ENCODE results near the gene CDHR5.

The CDHR5 gene

DNA sequence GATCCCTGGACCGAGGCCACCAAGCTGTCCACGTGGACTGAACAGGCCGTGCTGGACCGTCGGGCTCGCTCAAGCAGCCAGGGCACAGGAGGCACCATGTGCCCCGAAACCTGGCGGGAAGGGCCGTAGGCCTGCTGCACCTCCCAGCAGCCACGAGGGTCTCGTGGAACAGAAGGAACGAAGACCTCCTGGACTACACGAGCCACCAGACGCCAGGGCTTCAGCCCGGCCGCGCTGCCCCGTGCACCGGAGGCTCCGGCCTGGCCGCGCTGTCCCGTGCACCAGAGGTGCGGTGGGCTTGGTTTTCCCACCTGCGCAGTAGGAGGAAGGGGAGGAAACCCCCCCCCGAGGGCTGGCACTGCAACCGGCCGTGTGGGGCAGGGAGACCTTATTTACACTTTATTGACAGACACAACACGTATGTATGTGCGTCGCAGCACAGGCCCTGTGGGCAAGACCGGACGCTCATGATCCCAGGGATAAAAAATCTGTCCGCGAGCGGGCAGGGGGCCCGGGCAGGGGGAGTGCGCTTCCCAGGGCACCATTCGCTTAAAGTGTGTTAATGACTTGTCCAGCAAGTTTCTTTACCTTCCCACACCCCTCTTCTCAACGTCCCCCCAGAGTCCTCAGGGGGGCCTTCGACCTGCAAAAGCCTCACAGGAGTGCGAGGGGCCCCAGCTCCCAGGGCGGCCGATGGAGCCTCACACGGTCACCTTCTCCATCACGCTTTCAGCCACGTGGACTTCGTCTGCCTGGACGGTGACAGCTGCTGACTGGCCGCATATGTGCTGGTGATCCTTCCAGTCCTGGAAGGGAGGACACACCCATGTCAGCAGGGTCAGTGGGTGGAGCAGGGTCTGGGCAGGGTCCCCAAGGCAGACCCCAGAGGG, 19.3 kb upstream of the CDHR5 start:
- DNase-seq = no peak

DNA sequence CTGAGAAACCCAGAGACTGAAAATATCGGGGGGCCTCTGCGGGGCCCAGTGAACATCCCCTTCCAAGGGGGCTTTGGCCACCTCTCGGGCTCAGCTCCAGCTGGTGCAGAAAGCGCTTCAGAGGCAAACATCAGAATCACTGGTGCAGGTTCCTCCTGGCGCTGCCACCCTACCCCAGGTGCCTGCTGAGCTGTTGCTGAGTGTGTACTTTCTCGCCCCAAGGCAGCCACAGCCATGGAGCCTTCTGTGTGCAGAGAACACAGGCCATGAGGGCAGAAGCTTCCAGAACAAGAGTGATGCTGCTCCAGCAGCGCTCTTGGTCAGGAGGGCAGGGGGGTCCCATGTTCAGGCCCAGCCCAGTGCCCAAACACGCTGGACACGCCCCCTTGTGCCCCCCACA, 18.6 kb upstream of the CDHR5 start:
- no peak for DNase-seq

DNA sequence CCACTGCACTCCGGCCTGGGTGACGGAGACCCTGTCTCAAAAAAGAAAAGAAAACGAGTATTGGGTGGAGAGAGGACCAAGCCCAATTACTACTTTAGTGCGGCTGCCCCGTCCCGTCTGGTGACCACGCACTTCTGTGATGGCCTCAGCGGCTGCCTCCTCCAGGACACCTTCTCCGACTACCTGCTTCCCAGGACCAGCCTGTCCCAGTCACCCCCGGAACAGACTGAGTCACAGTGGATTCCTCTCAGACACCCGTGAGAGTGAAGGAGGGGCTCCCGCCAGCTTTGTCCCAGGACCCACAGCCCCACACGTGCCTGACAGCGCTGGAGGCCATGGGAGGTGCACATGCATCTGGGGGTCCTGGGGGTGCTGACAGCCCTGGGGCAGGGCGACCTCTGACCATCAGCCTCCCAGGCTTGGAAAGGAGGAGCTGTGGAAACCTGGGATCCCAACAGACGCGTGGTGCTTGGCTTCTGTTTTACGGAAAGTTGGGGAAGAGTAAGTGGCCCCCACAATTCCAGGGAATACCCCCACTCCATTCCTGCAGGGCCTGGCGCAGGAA, 17.1 kb upstream of the CDHR5 start:
- no peak for DNase-seq

DNA sequence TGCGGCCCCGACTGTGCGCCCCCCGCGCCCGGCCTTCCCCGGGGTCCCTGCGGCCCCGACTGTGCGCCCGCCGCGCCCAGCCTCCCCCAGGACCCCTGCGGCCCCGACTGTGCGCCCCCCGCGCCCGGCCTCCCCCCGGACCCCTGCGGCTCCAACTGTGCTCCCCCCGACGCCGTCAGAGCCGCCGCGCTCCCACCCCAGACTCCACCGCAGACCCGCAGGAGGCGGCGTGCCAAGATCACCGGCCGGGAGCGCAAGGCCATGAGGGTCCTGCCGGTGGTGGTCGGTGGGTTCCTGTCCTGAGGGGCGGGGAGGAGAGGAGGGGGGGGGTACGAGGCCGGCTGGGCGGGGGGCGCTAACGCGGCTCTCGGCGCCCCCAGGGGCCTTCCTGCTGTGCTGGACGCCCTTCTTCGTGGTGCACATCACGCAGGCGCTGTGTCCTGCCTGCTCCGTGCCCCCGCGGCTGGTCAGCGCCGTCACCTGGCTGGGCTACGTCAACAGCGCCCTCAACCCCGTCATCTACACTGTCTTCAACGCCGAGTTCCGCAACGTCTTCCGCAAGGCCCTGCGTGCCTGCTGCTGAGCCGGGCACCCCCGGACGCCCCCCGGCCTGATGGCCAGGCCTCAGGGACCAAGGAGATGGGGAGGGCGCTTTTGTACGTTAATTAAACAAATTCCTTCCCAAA, 15.4 kb upstream of the CDHR5 start:
- no peak for DNase-seq

DNA sequence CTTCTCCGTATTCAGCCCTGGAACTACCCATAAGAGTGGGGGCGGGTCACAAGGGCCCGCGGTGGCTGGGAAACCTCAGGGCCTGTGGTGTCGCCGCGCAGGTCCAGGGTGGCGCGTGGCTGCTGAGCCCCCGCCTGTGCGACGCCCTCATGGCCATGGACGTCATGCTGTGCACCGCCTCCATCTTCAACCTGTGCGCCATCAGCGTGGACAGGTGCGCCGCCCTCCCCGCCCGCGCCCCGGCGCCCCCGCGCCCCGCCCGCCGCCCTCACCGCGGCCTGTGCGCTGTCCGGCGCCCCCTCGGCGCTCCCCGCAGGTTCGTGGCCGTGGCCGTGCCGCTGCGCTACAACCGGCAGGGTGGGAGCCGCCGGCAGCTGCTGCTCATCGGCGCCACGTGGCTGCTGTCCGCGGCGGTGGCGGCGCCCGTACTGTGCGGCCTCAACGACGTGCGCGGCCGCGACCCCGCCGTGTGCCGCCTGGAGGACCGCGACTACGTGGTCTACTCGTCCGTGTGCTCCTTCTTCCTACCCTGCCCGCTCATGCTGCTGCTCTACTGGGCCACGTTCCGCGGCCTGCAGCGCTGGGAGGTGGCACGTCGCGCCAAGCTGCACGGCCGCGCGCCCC, 14.7 kb upstream of the CDHR5 start:
- no peak for DNase-seq

DNA sequence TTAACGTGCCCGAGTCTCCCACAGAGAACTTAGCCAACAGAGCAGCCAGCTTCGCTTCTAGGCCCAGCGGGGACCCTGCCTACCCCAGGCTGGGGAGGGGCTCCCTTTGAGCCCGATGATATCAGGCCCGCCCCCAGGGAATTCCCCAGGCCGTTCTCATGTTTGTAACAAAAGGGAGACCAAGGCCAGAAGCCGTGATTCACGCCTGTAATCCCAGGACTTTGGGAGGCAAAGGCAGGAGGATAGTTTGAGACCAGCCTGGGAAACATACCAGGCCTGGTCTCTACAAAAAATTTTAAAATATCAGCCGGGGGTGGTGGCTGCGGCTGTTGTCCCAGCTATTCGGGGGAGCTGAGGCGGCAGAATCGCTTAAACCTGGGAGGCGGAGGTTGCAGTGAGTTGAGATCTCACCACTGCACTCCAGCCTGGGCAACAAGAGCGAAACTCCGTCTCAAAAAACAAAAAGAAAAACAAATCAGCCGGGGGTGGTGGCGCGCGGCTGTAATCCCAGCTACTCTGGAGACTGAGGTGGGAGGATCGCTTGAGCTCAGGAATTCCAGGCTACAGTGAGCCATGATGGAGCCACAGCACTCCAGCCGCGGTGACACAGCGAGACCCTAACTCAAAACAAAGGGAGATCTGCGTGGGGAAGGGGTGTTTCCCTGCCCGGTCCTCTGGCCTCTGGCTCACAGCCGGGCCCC, 14.0 kb upstream of the CDHR5 start:
- no peak for DNase-seq

DNA sequence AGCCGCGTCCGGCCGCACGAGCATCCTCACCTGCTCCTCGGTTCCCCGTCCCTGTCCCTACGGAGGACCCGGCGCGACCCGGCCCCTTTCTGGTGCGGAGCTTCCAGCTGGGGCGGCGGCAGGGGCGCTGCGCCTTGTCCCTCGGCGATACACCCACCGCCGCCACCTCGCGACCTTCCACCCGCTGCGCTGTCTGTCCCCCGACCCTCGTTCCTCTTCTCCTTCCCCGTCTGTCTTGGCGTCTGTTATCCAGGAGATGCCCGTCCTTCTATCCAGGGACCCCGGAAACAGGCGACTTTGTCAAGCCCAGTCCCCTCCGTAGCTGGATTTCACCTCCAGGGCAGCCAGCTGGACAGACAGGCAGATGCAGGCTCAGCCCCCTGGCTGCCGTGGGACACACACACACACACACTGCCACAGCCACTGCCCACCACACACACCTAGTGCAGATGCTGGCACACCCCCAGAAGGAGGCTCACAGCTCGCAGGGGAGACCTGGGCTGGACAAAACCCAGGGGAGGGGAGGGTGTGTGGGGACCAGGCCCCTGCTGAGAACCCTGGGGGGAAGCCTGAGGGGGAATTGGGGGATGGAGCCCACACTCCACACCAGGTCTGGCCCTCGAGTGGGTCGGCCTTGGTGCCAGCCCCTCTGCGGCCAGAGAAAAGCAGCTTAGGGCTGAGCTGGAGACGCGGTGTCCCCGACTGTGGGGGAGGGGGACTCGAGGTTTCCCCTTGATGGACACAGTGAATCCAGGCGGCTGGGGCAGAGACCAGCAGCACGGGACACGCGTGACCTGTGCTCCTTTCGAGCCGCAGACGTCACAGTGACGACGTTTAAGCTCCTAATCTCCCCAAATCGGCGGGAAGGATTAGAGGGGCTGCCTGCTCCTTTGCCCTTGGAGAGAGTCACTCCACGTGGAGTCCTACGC, 13.1 kb upstream of the CDHR5 start:
- DNase-seq = no peak

DNA sequence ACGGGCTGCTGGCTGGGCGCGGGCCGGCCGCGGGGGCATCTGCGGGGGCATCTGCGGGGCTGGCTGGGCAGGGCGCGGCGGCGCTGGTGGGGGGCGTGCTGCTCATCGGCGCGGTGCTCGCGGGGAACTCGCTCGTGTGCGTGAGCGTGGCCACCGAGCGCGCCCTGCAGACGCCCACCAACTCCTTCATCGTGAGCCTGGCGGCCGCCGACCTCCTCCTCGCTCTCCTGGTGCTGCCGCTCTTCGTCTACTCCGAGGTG, 12.5 kb upstream of the CDHR5 start:
- no peak for DNase-seq

DNA sequence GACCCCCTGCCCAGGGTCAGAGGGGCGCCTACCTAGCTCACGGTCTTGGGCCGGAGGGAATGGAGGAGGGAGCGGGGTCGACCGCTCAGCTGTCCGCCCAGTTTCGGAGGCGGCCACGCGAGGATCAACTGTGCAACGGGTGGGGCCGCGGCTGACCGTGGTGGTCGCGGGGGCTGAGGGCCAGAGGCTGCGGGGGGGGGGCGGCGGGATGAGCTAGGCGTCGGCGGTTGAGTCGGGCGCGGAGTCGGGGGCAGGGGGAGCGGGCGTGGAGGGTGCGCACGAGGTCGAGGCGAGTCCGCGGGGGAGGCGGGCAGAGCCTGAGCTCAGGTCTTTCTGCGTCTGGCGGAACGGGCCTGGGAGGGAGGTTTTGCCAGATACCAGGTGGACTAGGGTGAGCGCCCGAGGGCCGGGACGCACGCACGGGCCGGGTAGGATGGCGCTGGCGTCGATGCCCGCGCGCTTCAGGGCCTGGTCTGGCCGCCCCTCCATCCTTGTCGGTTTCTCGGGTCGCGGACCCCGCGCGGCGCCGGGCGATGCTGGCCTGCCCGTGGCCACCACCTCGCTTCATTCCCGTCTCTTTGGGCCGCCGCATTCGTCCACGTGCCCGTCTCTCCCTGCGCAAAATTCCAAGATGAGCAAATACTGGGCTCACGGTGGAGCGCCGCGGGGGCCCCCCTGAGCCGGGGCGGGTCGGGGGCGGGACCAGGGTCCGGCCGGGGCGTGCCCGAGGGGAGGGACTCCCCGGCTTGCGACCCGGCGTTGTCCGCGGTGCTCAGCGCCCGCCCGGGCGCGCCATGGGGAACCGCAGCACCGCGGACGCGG, 12.0 kb upstream of the CDHR5 start, which contains the start of gene DRD4:
Gene DRD4, plus strand, starts transcription at position 759 of the 822 bp plus-strand sequence. Its CDS starts 36 bp downstream, at position 795.
- DNase-seq = no peak

DNA sequence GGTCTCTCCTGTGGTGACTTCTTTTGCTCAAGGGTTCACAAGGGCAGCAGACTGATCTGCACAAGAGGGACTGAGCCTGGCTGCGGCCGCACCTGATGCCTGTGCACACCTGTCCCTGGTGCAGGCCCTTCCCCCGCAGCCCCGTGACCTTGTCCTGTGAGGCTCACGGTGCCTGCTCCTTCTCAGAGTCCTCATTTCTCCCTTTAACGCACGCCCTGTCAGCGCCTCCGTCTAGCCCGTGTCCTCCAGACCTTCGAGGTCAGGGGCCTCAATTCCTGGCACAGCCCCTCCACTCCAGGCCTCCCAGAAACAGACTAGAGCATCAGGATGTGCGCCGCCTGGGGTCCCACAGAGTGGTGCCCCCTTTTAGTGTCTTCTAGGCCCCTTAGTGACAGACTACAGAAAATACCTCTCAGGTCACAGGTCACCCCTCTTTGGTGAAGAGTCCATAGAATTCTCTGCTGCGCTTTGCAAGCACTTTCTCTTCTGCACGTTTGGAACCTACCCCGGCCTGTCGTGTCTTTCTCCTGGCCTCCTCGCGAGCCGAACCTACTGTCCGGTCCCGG, 11.3 kb upstream of the CDHR5 start:
- DNase-seq = no peak

DNA sequence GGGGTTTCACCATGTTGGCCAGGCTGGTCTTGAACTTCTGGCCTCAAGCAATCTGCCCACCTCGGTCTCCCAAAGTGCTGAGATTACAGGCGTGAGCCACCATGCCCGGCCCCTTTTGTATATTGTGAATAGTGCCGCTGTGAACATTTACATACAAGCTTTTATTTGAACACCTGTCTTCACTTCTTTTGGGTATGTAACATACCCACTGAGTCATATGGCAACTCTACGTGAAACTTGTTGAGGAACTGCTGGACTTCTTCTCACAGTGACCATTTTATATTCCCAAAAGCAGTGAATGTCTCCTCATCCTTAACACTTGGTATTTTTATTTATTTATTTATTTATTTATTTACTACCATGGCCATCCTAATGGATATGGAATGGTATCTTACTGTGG, 6.1 kb upstream of the CDHR5 start:
- no peak for DNase-seq

DNA sequence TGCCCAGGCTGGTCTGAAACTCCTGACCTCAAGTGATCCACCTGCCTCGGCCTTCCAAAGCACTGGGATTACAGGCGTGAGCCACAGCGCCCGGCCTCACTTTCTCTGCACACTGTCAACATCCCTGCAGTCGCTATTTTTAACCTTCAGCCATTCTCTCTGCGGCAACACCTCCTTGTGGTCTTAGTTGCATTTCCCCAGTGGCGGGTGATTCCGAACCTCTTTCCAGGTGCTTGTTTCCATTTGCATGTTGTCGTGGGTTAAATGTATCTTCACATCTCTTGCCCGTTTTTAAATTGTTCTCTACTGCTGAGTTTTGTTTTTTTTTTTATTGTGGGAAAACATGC, 4.5 kb upstream of the CDHR5 start:
- no peak for DNase-seq

DNA sequence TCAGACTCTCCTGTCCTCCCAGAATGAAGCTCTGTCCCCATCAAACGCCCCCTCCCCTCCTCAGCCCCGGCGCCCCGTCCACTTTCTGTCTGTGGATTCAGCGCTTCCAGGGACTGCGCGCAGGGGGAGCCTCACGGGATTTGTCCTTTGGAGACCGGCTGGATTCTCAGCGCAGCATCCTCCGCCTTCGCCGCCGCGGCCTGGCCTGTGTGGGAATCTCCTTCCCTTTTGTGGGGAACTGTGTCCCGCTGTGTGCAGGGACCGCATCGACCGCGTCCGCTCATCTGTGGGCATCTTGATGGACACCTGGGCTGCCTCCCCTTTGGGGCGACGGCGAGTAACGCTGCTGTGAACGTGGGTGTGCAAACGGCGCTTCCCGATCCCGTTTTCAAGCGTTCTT, 3.3 kb upstream of the CDHR5 start:
- DNase-seq = no peak

DNA sequence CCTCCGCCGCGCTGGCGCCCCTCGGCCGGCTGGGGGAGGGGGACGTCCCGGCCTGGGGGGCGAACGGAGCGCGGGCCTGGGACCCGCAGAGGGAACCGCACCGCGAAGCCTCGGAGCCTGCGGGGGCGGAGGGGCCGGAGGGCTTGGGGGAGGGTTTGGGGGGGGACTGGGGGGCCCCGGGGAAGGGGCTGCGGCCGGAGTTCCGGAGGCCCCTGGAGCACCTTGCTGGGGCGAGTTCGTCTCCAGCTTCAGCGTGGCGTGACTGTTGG, 2.5 kb upstream of the CDHR5 start:
- DNase-seq = no peak

DNA sequence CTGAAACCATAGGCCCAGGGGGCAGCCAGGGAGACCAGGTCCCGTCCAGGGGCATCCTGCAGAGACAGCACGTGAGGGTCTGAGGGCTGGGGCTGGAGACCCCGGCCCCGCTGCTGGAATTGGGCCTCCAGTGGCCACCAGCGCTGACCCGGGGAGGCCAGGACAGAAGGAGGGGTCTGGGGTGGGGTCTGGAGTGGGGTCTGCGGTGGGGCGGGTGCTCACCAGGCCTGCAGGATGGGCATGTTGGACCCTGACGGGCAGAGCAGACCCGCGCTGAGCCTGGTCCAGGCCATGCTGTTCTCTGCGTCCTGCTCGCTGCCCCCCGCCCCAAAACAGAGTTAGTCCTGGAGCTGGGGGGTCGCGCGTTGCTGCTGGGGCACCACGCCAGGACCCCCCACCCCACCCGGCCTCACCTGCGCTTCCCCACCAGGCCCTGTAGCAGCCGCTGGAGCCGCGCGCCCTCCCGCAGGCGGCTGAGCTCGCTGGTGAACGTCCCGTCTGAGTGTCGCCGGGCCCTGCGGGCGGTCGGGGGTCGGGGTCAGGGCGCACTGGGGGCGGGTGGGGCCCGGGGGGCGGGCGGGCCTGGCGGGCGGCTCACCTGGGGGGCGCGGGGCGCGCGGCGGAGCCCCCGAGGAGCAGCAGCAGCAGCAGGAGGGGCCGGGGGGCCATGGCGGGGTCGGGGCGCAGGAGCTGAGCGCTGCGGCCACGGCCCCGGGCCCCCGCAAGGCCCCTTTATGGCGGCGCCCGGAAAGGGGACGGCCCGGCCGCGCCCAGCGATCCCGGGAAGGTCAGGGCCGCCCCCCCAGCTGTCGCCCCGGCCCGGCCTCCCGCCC, 1.9 kb upstream of the CDHR5 start, which contains the start of gene SCT:
Gene SCT, minus strand, starts transcription at position 707 of the 833 bp plus-strand sequence. Its CDS starts 38 bp downstream, at position 669.
- DNase-seq = no peak

DNA sequence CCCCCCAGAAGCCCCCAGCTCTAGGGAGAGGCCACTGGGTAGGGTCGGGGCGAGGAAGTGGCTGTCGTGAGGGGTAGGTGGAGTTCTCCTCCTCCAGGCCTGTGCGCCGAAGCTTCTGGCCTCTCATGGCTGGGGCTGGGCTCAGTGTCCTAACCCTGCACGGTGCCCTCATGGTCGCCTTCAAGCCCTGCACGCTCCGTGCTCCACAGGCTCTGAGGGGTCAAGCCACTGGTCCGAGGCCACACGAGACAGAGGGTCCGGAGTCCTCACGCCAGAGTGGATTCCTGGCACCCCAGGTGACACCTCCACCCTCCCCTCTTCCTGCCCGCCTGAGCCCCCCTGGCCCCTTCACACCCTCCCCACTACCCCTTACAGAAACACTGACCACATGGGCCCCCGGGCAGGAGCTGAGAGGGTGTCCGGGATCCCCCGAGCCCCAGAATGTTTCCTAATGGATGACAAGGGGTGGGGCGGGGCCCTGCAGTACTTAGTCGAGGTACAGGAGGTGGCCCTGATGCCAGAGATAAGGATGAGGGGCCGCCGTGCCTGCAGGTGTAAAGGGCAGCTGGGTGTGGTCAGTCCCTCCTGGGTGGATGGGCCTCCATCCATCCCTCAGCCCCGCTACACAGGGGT, 997 bp upstream of the CDHR5 start:
- DNase-seq = no peak

DNA sequence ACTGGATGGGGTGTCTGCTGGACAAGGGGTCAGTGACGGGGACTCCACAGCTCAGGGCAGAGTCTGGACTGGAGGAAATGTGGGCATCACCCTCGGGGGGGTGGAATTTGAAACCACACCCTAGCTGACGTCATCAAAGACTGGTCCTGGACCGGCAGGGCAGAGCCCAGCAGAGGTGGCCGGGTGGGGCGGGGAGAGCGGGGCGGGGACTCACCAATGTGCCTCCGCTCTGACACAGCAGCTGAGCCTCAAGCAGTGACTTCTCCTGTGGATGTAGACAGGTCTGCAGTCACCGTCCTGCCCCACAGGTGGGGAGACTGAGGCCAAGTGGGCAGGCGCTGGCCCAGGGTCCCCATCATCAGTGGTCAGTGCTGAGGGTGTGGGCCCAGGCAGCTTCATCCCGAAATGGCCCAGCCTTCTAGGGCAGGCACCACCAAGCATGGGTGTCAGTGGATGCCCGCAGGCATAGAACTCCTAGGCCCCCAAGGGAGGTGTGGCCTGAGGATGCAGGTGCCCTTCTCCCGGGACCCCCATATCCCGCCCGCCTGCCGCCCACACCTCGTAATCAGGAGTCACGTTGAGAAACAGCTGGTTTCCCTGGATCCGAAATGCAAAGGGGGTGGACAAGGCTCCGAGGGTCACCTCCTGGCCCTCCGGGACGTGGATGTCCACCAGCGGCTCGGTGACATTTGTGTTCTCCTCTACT, 603 bp downstream of the CDHR5 start:
- no peak for DNase-seq

DNA sequence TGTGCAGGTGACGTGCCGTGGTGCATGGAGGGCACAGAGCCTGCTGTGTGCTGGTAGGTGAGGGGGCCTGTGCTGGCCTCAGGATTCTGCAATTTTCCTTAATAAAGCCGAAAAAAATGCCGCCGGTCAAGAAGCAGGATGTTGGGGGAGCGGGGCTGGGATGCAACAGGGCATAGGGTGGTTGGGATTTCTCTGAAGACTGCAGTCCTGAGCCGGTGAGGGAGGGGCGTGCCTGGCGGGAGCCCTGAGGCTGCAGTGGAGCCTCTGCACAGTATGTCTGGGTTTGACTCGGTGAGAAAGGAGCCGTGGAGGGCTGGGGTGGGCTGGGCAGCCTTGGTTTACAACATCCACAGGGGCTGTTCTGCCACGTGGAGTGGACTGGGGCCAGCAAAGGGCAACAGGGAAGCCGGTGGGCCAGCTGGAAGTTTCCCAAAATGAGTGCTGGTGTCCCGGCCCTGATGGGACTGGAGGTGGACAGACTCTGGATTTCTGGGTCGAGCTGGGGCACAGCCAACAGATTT, 1.3 kb downstream of the CDHR5 start:
- DNase-seq = no peak

DNA sequence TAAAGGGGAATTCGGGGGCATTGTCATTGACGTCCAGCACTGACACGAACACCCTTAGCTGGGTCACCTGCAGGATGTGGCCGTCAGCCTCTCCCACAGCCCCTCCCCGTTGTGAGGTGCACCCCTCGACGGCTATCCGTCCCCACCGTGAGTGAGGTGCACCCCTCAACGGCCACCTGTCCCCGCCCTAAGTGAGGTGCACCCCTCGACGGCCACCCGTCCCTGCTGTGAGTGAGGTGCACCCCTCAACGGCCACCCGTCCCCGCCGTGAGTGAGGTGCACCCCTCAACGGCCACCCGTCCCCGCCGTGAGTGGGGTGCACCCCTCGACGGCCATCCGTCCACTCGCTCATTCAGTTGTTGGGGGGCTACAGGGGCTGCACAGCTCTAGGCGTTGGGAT, 2.9 kb downstream of the CDHR5 start:
- DNase-seq = no peak

All from DMS79 treated with DMSO at 0.1 percent for 48 hours (cell line).